ENCODE data around the gene PTPRT.

- TF ChIP-seq, protein P1, sequence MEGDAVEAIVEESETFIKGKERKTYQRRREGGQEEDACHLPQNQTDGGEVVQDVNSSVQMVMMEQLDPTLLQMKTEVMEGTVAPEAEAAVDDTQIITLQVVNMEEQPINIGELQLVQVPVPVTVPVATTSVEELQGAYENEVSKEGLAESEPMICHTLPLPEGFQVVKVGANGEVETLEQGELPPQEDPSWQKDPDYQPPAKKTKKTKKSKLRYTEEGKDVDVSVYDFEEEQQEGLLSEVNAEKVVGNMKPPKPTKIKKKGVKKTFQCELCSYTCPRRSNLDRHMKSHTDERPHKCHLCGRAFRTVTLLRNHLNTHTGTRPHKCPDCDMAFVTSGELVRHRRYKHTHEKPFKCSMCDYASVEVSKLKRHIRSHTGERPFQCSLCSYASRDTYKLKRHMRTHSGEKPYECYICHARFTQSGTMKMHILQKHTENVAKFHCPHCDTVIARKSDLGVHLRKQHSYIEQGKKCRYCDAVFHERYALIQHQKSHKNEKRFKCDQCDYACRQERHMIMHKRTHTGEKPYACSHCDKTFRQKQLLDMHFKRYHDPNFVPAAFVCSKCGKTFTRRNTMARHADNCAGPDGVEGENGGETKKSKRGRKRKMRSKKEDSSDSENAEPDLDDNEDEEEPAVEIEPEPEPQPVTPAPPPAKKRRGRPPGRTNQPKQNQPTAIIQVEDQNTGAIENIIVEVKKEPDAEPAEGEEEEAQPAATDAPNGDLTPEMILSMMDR (IDR thresholded peaks at IDR 0.05; ENCODE audit: low read depth, low read length), result no peak
- TF ChIP-seq POLR2A (IDR thresholded peaks at IDR 0.05; ENCODE audit: extremely low read depth, insufficient read length), result no peak
- TF ChIP-seq, protein P2, sequence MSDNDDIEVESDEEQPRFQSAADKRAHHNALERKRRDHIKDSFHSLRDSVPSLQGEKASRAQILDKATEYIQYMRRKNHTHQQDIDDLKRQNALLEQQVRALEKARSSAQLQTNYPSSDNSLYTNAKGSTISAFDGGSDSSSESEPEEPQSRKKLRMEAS (IDR thresholded peaks at IDR 0.05; ENCODE audit: low read depth, low read length), result no peak
Measured at GRCh38 chr20:42986143-42986773, 203.4 kb downstream of the PTPRT start.

Measured in NB4 (cell line).